HG02840 (cell line): Measurements from ENCODE around the gene GRID1.

Experiments
- ATAC-seq: cut with Tn5 transposase; IDR thresholded peaks from one replicate; pipeline ENCODE4 v1.9.1; 2021; ENCODE audit warnings: mild to moderate bottlenecking, moderate library complexity, moderate number of reproducible peaks; ENCODE audit not compliant: unreplicated experiment, low FRiP score

Gene GRID1

DNA sequence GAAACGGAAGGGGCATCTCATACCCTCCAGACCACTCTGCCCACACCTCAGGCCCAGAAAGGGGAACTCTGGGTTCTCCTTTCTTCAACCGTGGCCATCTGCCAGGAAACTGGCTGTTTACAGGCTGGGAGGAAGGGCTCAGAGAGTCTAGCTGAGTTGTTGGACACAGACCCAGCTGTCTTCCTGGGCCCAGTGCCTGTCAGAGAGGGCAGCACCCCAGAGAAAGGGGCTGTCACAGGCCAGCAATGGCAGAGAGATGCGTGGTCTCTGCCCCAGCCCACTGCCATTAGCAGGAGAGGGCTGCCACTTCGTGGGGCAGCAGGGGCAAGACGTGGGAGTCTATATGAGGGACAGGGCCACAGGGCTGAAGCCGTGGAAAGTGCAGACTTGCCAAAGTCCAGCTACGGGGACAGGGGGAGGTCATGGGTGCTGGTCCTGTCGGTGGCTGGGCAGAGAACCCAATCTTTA, 11.0 kb downstream of the GRID1 start:
- ATAC-seq: no peak

DNA sequence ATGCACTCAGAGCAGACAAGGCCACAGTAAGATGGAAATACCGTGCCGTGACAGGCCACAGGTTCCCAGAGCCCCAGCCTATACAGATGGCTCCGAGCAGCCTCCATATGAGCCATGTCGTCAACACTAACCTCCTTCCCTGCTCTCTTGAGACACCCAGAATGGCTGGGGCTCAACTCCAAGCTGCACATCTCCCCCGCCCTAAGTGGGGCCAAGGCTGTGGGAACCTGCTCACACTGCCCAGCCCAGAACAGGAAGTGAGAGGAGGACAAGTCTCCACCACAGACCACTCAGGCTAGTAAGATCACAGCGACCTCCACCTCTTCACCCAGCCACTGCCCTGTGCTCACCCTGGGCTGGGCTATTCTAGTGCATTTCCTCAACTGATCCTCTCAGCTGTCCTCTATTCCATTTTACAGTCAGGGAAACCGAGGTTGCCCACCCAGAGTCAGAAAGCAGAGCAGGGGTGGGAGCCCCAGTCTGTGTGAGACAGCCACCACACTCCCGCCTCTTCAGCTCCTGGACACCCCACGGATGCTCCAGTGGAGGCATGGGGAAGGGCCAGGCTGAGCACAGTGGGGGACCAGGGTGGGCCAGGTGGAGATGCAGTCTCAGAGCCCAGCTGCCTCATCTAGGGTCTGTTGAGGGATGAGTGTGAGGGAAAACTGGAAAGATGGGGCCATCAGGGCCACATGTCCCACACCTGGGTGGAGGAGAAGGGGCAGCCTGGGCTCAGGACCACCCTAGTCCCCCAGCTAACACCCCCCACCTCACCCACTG, 11.6 kb downstream of the GRID1 start:
- ATAC-seq: no peak

DNA sequence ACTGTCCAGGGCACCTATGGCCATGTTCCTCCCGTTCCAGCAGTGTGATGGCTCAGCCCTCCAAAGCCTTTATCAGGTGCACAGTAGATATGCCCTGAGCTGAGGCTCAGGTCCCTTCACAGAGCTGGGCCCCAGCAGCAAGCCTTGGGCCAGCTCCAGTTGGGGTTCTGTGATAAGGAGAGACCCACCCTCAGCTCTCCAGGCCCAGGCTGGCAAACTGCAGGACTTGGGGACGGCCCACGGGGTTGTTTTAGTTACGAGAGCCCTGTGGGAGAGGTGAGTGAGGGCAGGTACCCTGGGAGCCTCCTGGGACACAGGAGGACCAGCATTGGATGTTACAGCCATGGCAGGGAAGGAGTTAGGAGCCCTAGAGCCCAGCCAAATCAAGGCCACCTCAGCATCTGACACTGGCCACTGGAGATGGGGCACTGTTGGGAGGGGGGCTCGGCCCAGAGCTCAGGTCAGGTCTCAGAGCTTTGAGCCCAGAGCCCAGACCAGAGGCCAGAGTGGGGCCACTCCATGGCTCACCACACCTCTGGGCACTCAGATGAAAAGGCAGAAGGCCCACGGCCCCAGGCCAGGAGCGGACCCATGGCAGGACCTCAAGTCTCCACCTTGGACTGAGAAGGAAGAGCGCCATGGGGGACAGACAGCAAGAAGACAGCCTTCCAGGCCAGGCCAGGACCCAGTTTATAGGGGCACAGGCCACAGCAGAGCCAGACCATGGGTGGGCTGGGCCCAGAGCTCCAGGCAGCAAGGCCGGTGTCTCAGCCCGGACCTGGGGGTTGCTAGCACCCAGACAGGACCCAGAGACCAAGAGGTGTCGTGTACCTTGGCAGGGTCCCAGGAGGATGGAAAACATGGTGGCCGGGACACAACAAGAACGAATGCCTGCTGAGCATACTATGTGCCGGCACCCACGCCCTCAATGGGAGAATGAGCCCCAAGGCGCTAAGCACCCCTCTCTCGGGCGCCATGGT, 12.8 kb downstream of the GRID1 start:
- no peak for ATAC-seq

DNA sequence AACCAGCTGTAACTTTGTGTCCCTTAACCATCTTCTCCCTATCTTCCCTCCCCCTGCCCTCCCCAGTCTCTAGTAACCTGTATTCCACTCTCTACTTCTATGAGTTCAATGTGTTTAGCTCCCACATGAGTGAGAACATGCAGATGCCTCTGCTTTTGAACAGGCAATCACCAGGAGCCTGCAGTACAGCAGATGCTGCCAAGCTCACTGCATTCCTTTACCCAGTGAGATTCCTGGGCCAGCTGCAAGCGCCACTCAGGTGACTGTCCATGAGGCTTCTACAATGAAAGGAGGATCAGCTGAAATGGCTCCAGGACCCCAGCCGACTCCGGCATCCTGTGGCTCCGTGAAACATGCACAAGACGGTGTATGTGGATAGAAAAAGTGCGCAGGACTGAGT, 15.7 kb downstream of the GRID1 start:
- no peak for ATAC-seq

DNA sequence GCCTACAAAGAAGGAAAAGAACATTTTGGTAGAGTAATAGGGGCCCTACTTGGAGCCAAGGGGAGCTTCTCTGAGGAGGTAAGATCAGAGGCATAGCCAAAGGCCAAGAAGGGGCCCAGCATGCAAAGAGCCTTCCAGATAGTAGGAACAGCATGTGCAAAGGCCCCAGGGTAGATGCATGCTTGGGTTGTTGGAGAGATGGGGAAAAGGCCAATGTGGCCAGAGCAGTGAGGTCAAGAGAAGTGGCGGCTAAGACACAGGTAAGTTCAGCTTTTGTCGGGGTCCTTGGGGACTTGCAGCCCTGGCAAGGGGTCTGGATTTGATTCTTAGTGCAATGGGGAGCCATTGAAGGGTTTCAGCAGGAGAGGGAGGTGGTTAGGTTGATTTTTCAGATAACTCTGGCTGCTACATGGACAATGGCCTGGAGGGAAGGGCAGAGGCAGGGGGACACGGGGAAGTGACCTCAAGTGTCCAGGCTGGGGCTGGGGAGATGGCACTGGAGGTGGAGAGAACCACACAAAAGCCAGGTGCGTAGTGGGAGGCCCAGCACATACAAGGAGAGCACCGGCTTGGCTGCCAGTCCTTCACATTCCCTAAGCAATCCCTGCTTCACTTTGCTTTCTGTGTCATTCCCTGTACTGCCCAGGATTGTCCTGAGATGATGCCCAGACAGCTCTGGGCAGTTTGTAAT, 16.5 kb downstream of the GRID1 start:
- ATAC-seq: no peak

DNA sequence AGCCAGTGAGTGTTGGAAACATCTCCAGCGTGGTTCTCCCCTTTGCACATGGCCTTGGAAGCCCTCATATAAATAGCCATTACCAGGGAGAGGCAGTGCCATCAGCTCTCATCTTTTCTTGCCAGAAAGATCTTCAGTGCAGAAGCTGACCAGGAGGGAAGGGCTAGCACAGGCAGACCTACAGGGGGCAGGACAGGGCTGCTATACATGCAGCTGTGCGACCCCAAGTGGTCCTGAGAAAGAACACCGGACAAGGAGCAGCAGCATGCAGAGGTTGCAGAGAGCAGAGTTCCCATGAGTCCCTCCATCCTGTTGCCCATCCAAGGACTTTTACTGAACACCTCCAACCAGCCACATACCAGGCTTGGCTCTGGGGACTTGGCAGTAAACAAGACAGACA, 17.1 kb downstream of the GRID1 start:
- no peak for ATAC-seq

DNA sequence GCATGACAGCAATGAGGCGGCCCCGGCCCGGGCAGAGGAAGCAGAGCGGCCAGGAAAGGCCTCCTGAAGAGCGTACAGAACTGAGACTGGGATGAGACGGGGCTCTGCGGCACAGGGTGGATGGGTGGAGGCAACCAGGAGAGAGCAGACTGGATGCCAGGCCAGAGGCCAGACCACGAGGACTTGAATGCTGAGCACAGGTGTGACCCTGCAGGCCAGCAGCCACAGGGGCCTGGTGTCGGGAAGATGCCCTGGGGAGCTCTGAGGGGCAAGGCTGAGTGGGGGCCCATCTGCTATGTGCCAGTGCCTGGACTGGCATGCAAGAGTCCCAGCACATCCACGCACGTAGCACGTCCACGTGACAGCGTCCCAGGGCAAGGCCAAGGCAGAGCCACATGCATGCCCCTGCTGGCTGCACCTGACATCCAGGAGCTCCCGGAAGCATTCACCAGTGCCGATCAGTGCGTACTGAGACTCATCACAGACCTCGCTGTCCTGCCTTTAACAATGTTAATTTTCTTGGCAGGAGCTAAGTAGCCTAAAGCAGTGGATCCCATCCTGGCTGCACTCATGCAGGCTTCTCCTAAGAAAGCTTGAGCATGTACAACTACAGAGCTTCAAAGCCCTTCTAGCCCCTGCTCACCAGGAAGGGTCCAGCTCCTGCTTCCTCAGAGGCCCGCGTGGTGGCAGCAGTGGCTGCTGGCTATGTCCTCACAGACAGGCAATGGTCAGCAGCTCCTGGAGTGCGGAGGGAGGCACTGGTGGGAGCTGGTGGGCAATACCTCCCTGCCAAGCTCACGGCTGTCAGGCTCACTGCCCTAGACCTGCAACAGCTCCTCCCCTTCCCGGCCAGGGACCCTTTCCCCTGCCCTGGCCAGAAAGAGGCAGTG, 18.0 kb downstream of the GRID1 start:
- no peak for ATAC-seq

DNA sequence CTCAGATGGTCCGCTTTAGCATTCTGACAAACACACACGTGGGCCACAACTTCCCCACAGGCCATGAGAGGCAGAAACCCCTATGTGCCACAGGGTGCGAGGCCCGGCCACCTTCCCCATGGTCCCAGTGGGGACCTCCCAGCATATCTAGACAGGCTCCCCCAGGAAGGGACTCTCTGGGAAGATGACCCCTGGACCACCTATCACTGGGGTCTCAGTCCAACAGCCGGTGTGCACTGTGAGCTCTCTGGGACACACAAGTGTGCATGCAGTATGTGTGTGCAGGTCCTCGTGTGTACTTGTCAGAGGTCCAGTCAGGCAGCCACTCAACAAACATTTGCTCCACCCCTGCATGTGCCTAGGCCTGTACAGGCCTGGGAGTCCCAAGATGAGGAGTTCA, 18.7 kb downstream of the GRID1 start:
- ATAC-seq: no peak

DNA sequence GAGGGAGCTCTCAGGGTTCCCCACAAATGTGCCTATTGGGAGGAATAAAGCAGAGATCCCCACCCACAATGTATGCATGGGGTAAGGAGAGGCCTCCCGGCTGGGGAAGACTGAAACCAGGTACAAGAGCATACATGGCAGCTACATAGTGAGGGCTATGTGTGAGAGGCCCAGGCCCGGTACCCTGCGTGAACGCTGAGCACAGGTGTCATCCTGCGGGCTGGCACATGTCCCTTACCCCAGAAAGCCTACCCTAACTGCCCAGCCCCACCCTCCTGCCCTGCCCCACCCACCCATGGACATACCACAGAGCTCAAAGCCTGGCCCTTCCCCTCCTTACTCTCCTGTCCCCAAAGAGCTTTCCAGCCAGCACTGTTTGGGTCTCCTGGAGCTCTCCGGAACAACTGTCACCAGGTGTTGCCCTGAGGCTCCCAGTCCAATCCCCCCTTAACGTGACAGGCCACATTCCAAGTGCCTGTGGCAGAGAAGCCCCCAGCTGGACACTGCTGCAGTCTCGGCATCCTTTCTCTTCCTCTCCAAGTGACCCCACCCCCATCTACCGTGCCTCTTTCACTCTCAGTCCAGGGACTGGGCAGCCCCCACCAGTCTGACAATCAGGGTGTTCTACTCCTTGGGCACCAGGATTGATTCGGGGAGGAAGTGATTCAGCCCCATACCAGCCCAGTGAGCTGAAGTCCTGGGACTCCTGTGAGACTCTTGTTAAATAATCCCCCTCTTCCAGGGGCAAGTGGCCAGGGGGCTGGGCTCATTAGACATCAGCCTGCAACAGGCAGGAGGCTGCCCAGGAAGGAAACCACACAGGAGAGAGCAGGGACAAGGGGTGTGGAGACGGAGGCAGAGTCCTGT, 19.6 kb downstream of the GRID1 start:
- ATAC-seq: no peak

DNA sequence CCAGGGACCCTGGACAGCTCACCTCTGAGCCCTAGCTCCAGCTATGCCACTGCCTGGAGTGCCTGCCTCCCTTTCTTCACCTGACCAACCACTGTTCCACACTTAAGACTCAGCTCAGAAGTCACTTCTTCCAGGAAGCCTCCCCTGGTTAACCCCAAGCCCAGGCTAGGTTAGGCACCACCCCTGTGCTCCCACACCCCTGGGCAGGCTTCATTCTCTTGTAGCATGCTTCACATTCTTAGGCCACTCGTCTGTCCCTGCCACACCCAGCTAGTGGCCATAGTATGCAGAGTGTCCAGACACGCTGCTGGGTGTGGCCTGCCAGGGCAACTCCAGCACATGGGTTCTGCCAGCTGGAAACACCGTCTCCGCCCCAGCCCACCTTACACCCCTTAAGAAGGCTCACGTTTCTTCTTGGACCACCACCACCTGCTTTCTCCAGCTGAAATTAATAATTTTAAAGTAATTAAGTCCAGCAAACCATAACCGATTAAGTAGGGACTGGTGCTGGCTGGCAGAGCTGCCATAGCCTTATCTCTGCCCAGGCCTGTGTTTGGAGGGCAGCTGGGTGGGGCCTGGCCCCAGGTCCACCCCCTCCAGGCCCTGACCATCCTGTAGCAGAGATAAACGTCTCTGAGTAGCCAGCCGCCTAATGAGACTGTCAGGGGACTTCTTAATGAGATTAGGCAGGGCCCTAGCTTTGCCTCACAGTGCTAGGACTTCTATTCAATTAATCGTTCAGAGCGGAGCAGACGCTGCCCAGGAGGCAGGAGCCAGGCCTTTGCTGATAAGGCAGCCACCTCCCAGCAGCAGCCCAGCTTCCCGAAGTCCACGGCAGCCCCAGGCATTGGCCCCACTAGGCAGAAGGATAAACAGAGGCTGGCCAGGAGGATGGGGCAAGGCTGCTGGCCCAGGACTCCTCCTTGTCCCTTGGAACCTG, 20.5 kb downstream of the GRID1 start:
- no peak for ATAC-seq

DNA sequence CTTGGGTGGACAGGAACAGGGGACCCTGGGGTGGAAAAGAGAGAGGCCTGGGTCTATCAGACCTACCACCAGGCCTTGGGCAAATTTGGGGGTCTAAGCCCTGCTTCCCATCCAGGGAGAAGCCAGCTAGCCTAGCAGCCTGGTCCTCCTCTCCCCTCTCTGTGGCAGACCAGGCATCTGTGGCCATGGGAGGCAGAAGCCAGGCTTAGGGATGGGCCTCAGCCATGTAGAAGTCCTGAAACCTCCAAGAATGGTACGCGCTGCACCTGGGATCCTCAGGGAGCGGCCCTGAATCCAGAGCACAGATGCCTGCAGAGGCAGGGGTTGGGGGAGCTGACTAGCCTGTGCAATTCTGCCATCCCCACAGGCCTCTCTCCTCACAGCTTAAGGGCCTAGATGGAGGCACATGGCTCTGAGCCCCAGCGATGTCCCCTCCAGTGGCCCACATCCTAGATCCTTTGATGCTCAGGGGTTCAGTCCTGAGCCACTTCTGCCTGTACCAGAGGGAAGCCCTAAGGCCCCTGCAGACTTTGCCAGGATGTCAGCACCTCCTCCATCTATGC, 21.2 kb downstream of the GRID1 start:
- no peak for ATAC-seq

DNA sequence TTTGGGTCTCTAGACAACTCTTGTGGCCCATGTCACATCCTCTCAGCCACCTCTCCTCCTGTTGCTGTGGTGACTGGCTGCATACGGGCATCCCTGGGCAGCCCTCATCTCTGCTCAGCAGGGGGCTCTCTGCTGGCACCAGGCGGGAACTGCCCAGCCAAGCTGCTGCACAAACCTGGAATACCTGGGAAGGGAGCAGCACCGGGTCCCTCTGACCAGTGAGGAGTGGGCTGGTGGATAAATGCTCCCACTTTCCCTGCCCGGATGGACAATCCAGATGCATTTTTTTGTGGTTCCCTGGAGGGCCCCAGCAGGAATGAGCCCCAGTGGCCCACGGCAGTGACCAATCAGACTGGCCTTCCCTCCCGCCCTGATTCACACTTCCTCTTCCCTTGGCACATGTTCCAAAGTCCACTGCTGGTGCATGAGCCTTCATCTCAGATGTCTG, 21.9 kb downstream of the GRID1 start:
- ATAC-seq: no peak

DNA sequence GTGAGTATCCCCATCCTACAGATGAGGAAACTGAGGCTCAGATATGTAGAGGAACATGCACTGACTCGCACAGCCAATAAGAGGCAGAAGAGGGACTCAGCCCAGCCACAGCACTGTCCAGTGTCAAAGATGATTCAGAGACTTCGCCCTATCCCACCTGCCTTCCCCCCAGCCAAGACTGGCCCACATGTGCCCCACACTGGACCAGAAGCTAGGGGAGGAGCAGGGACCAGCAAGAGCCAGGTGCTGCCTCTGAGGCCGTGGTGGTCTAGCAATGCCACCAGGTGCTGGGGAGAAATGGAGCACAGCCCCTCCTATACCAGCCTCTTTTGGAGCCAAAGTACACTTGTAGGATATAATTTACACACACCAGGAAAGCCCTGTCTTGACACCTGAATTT, 22.3 kb downstream of the GRID1 start:
- ATAC-seq: no peak

DNA sequence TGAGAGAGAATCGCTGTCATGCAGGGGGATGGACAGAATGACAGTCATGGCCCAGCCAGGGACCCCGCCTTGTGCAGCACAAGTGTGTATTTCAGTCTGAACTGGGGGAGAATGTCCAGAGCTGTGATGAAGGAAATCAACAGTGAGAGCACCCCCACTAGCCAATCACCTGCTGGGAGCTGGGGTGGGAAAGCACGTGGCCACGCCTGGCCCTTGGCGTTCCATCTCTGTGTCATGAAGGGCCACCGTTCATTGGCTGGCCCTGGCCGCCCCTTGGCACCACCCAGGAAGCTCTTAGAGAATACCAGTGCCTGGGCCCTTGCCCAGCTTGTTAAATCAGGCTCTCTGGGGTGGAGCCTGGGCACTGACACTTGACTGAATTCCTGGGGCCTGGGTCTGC, 22.8 kb downstream of the GRID1 start:
- ATAC-seq: no peak

DNA sequence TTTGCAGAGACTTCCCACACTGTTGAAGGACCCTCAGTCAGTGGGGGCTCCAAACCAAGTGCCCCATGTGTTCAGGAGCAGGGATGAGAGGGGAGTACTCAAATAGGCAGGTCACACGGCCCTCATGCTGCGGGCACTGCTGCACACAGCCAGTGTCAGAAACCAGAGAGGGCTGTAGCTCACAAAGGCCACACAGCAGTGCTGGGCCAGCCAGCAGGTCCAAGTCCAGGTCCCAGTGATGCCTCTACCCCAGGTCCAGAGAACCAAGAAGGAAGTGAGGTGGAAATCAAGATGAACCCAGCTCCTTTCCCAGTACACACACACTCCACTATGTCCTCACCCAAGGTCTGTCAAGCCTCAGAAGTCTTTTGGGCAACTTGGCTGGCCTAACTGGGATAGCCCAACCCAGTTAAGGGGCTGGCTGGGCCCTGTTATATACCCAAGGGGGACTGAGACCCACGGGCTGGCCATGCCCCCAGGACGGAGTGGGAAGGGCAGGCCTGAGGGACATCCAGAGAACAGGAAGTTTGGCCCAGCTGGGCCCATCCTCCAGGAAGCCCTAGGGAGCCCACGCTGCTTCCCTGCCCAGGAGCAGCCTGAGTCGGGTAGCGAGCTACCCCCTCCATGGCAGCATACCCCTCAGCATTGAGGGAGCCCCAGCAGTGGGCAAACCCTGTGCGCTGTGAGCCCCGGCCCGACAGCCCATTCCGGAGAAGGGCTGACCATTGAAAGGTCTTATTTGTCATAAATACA, 24.3 kb downstream of the GRID1 start:
- no peak for ATAC-seq

DNA sequence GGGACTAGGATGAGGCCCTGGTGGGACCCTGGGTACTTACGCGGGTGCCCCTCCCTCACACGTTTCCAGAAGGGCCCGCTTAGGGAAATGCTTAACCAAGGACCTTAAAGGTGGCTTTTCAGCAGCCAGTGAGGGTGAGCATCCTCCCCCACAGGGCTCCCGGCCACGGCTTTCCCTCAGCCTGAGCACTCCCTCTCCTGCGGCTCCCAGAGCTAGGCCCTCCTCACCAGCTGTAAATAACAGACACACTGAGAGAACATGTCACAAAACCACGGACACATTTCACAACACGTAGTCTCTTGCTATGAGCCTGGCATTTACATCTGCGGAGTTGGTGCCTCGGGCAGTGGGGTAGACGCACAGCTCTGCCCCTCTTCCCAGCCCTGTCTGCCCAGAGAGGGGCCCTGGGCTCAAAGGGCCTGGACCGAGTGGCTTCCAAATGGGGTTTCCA, 25.2 kb downstream of the GRID1 start:
- ATAC-seq: no peak

DNA sequence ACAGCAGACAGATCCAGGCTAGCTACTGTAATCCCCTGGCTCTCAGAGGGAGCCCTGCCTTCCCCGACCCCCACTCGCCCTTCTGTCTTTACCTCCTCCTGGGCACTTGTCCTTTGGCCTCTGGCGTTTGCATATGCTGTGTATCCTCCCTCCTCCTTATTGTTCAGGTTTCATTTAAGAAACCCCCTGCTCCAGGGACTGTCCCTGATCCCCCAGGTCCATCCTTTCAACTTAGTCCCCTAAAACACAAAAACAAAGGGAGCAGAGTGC, 25.7 kb downstream of the GRID1 start:
- no peak for ATAC-seq
